ENCODE results near the gene SDC3.
"Not testable (repeated sequence)": the region's sequence is repeated elsewhere in the genome, so short reads cannot be mapped to it uniquely, and the experiment has no call there.

SDC3 gene, protein sequence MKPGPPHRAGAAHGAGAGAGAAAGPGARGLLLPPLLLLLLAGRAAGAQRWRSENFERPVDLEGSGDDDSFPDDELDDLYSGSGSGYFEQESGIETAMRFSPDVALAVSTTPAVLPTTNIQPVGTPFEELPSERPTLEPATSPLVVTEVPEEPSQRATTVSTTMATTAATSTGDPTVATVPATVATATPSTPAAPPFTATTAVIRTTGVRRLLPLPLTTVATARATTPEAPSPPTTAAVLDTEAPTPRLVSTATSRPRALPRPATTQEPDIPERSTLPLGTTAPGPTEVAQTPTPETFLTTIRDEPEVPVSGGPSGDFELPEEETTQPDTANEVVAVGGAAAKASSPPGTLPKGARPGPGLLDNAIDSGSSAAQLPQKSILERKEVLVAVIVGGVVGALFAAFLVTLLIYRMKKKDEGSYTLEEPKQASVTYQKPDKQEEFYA

DNA sequence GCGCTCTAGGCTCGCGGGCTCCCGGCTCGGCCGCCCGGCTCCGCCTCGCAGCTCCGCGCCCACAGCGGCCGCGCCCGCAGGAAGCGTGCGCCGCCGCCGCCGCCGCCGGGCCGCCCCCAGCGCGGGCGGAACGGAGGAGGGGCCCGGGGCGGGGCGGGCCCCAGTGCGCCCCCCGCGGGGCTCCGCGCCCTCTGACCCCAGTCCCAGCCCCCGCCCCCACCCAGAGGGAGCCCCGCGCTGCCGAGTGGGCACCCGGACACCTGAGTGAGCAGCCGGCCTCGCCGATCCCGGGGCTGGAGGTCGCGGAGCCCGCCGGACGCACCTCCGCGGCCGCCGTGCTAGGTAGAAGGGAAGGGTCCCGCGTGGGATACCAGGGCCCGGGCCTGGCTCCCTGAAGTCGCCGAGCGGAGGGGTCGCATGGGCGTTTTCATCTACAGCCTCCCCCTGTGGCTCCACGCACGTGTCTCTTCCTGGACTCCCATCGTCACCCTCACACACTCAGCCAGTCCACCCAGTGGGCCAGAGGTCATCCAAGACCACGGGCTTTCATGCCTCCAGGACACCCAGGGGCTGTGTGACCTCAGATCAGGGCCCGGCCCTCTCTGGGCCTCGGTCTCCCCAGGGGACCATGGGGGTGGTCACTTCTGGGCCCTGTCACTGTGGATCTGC lies at the start of gene SDC3:
Gene SDC3, minus strand, starts transcription at position 63 of the 669 bp plus-strand sequence. CDS start 172 bp downstream, outside the sequence.
- DNase-seq (ENCODE audit: low read depth in 2 of 2), result no peak

DNA sequence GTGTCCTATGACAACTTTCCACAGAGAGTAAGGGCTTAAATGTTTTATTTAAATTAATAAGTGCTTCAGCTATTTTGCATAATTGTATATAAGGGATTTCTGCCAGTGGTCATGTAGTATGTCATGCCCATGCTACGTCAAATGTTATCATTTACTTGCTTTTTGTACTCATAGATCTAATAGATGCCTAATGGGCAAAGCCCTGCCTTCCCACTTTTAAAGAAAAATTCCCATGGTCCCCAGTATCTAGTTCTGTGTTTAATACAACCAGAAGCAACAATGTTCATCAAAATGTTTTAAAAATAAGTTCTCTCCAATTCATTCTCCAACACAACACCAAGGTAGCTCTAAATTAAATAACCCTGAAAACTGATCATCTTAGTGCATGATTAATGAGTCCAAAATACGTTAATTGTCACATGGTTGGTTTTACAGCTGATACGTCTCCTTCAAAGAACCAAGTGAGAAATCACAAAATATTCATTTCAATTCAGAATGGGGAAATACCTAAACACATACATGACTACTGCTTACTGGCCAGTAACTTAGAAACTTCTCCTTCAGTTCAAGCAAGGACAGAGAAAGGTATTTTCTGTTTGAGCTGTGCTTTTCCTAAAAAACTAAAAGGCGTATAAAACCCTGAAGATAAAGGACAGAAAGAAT lies 49.1 kb upstream of the SDC3 start:
- DNase-seq (ENCODE audit: low read depth in 2 of 2), result no peak

DNA sequence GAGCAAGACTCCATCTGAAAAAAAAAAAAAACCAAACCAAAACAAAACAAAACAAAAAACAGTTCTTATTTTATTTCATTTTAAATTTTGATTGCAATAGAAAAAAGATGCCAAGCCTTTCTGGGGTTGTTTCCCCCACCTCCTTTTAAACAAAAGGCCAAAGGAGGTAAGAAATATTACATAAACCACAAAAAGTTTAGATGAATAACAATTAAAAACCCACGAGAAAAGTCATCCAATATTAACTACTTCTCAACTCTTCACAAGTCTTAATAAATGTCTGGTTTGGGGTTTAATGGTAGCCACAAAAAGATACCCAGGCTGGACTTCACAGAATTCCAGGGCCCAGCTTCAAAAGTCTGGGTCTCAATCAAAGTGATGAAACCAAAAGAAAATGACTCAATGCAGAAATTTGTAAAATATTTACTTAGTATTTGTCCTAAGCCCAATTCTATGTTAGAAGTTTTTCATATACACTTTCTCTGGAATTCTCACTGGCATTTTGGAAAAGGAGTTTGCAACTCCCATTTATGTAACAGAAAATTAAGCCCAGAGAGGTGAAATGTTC lies 47.0 kb upstream of the SDC3 start:
- no peak for DNase-seq (ENCODE audit: low read depth in 2 of 2)

GRCh38 chr1:30953685-30954084 lies 45.1 kb upstream of the SDC3 start:
- DNase-seq (ENCODE audit: low read depth in 2 of 2), result no peak

- no peak for DNase-seq (ENCODE audit: low read depth in 2 of 2)
These were observed 43.5 kb upstream of the SDC3 start for GRCh38 chr1:30952098-30952497.

- no peak for DNase-seq (ENCODE audit: low read depth in 2 of 2)
These were observed 42.1 kb upstream of the SDC3 start for GRCh38 chr1:30950700-30951099.

- DNase-seq (ENCODE audit: low read depth in 2 of 2), result no peak
These were observed 41.5 kb upstream of the SDC3 start for GRCh38 chr1:30950053-30950452.

- DNase-seq (ENCODE audit: low read depth in 2 of 2), result not testable (repeated sequence)
These were observed 40.9 kb upstream of the SDC3 start for GRCh38 chr1:30949487-30949838.

DNA sequence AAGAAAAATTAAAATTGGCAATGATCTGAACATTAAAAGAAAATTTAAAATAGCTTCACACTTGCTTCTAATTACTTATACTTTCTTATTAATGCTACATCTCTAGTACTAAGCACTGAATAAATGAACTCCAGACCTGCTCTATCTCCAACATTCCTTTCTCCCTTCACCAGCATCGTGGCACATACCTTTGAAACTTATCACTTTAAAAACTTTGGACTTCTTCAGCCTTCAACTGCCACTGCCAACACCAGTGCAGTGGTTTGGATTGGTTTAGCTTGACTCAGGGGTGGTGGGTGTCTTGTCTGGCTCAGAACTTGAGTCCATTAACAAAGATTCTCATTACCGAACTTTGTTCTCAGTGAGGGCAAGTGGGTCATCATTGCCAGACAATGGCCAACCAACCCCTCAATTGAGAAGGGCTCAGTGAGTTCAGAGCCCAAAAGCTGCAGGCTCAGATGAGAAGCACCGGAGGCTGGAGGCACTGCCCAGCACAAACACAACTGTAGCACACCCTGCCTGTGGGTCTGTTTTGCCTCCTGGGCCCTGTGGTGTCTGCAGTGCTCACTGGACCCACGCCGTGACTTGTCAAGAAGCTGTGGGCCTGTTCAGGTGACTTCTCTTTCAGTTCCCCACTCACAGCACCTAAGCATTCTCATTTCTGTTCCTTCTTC lies 40.4 kb upstream of the SDC3 start:
- DNase-seq (ENCODE audit: low read depth in 2 of 2), result not testable (repeated sequence)

GRCh38 chr1:30948278-30948677 lies 39.7 kb upstream of the SDC3 start:
- no peak for DNase-seq (ENCODE audit: low read depth in 2 of 2)

- no peak for DNase-seq (ENCODE audit: low read depth in 2 of 2)
These were observed 38.7 kb upstream of the SDC3 start for GRCh38 chr1:30947212-30947611.

DNA sequence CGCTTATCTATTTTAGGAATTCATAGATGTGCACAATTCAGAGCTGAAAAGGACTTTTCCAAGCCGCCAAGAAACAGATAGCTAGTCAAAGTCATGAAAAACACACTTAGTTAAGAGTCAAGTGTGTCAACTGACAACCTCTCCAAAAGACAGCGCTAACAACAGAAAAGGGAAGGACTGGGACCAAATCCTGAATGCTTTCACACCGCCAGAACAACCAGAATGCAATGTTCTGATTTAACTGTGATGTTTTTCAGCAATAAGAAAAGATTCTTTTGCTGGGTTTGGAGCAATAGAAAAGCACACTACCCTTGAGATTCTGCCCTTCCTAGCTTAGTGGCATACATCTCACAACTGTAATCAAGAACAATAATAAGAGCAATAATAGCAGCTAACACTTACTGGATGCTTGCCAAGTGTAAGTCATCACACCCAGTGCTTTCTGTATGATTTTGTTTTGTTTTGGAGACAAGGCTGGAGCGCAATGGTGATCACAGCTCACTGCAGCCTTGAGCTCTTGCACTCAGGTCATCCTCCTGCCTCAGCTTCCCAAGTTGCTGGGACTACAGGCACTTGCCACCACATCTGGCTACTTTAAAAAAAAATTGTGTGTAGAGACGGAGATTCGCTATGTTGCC lies 33.9 kb upstream of the SDC3 start:
- no peak for DNase-seq (ENCODE audit: low read depth in 2 of 2)

GRCh38 chr1:30940541-30940940 lies 32.0 kb upstream of the SDC3 start:
- no peak for DNase-seq (ENCODE audit: low read depth in 2 of 2)

DNA sequence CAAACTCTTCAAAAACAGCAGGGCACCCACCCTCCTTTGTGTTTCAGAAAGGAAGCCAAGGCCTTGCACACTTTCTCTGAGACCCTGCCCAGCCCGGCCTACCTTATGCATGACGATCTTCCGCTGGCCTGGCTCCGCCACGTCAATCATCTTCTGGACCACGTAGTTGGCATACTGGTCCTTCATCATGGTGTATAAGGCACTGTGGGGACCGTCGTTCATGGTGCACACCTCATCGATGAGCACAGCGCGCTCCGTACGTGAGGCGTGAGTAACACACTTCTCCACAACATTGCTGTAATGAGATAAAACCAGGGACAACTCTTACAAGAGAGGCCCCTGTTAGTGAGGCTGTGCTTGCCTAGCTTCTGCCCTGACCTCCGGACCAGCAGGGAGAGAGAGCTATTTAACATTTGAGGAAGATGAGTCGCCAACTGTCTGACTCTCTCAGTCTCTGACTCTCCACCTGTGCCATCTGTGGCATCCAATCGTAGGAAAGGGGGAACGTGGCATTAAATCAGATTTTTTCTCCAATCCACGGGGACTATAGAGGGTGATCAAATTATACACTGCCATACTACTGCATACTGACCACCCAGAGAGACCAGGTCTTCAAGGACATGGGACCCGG lies 28.1 kb upstream of the SDC3 start:
- DNase-seq (ENCODE audit: low read depth in 2 of 2), result no peak

- DNase-seq (ENCODE audit: low read depth in 2 of 2), result not testable (repeated sequence)
These were observed 27.2 kb upstream of the SDC3 start for GRCh38 chr1:30935758-30936157.

GRCh38 chr1:30934613-30935012 lies 26.1 kb upstream of the SDC3 start:
- DNase-seq (ENCODE audit: low read depth in 2 of 2), result no peak

- no peak for DNase-seq (ENCODE audit: low read depth in 2 of 2)
These were observed 25.3 kb upstream of the SDC3 start for GRCh38 chr1:30933874-30934252.

GRCh38 chr1:30930631-30931173 lies 22.1 kb upstream of the SDC3 start:
- no peak for DNase-seq (ENCODE audit: low read depth in 2 of 2)

DNA sequence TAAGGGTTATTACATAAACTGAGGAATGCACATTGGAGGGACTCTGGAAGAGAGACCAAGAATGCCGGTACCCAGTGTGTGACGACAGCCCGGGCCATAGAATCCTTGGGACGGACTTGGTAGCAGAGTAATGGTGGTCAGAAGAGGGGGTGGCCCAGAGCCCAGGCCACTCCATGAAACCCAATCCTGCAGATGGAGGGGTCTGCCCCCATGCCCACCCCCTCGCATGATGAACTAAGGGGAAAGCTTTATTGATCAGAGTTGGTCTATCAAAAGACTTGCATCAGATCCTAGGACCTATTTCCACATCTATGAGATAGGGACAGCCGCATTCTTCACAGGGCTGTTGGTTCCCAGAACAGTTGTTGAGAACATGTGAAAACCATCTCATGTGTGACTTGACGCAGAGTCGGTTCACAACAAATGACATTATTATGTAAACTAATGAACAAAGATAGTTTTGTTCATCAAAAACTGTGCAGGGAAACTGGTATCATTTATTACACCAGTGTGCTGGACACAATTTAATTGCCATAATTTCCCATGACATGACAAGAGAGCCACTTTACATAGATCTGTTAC lies 21.5 kb upstream of the SDC3 start:
- no peak for DNase-seq (ENCODE audit: low read depth in 2 of 2)
